Measurements from ENCODE around the gene ELAVL3. TPM values are rescaled to one million over a fixed set of nuclear protein-coding genes. Genes with fewer than 3 reads are reported as not detected.

ELAVL3 gene
- total RNA-seq, 4 donors from 2014 or later = not detected

DNA sequence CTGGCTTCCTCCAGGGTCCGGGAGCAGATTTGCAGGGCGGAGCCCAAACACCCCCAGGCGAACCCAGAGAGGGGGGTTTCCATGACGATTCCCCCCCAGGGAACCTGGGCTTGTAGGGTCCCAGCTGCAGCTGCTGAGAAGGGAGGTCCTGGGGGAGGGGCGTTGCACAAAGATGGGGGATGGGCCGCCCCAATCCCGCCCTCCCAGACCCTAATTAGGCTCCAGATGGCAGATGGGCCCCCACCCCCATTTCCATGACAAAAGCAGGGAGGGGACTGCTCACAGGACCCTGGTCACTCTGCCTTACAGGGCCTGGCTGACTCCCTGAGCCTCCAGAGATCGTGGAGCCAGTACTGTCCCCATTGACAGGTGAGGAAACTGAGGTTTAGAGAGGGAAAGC lies 15.2 kb downstream of the ELAVL3 start:
- no peaks in the 10 kb centered on the region for H3K4me1 ChIP-seq
- DNase-seq = no peak
- in situ Hi-C loops (cut with MboI; ENCODE audit: low sequenced_read_pairs in 4 of 4) = no loop called here
- H3K36me3 ChIP-seq = no peaks in the 10 kb centered on the region
- no peak for ATAC-seq
- no peak overlapping the region for H3K27ac ChIP-seq
- TF ChIP-seq, protein P1, sequence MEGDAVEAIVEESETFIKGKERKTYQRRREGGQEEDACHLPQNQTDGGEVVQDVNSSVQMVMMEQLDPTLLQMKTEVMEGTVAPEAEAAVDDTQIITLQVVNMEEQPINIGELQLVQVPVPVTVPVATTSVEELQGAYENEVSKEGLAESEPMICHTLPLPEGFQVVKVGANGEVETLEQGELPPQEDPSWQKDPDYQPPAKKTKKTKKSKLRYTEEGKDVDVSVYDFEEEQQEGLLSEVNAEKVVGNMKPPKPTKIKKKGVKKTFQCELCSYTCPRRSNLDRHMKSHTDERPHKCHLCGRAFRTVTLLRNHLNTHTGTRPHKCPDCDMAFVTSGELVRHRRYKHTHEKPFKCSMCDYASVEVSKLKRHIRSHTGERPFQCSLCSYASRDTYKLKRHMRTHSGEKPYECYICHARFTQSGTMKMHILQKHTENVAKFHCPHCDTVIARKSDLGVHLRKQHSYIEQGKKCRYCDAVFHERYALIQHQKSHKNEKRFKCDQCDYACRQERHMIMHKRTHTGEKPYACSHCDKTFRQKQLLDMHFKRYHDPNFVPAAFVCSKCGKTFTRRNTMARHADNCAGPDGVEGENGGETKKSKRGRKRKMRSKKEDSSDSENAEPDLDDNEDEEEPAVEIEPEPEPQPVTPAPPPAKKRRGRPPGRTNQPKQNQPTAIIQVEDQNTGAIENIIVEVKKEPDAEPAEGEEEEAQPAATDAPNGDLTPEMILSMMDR (IDR thresholded peaks at IDR 0.05 in 4 of 5, conservative IDR thresholded peaks at IDR 0.05 in 1 of 5) = no peak
- TF ChIP-seq POLR2A (IDR thresholded peaks at IDR 0.05) = no peak
- H3K4me3 ChIP-seq = no peak overlapping the region
- no peaks in the 10 kb centered on the region for H3K9me3 ChIP-seq
- intact Hi-C loops (cut with DNase I; ENCODE audit: low total_unique reads) = no loop called here
- peaks cover under 1 to 7% (median under 1%) of the 10 kb centered on the region in 3 donors for H3K27me3 ChIP-seq

- no peaks in the 10 kb centered on the region for H3K4me1 ChIP-seq
- in situ Hi-C loops (cut with MboI; ENCODE audit: low sequenced_read_pairs in 4 of 4) (no loop called here), intact Hi-C loops (cut with DNase I; ENCODE audit: low total_unique reads) (no loop called here)
- no peak overlapping the region for H3K27ac ChIP-seq
- no peak for DNase-seq
- ATAC-seq = no peak
- H3K27me3 ChIP-seq = peaks cover 3 to 10% (median 7%) of the 10 kb centered on the region in 3 donors
- no peaks in the 10 kb centered on the region for H3K9me3 ChIP-seq
- no peaks in the 10 kb centered on the region for H3K36me3 ChIP-seq
- no peak overlapping the region for H3K4me3 ChIP-seq
- no peak for TF ChIP-seq POLR2A (IDR thresholded peaks at IDR 0.05)
- TF ChIP-seq, protein P1 (IDR thresholded peaks at IDR 0.05 in 4 of 5, conservative IDR thresholded peaks at IDR 0.05 in 1 of 5) = no peak
Measured at GRCh38 chr19:11464333-11465265, 16.2 kb downstream of the ELAVL3 start.

DNA sequence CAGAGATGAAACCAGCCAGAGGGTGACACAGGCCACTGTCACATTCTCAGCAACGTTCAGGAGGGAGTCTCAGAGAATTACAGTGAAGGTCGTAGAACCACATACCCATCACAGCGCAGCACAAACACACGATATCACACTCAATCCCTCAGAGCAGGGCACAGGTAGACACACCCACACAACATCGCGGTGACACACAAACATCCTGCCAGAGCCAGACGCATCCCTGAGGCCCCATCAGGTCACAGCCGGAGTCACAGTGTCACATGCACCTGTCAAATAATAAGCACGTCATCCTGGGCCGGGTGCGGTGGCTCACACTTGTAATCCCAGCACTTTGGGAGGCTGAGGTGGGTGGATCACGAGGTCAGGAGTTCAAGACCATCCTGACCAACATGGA lies 17.5 kb downstream of the ELAVL3 start:
- in situ Hi-C loops (cut with MboI; ENCODE audit: low sequenced_read_pairs in 4 of 4) = no loop called here

GRCh38 chr19:11461453-11461852 lies 19.4 kb downstream of the ELAVL3 start:
- DNase-seq = no peak
- no peak overlapping the region for H3K4me3 ChIP-seq
- H3K4me1 ChIP-seq = no peaks in the 10 kb centered on the region
- in situ Hi-C loops (cut with MboI; ENCODE audit: low sequenced_read_pairs in 4 of 4) = no loop called here
- no peak for ATAC-seq
- no peaks in the 10 kb centered on the region for H3K36me3 ChIP-seq
- H3K9me3 ChIP-seq = no peaks in the 10 kb centered on the region
- H3K27me3 ChIP-seq = peaks cover 10 to 12% (median 10%) of the 10 kb centered on the region in 3 donors
- TF ChIP-seq, protein P1 (IDR thresholded peaks at IDR 0.05 in 4 of 5, conservative IDR thresholded peaks at IDR 0.05 in 1 of 5) = no peak
- no peak for TF ChIP-seq POLR2A (IDR thresholded peaks at IDR 0.05)
- H3K27ac ChIP-seq = no peak overlapping the region
- intact Hi-C loops (cut with DNase I; ENCODE audit: low total_unique reads) = no loop called here

More for the DNA sequence above, 17.5 kb downstream of the ELAVL3 start:
- Histone ChIP-seq H3K9me3 (no peaks in the 10 kb centered on the region), H3K27me3 (peaks cover 7 to 10% (median 9%) of the 10 kb centered on the region in 3 donors), H3K36me3 (no peaks in the 10 kb centered on the region), H3K4me3 (no peak overlapping the region), H3K4me1 (no peaks in the 10 kb centered on the region), H3K27ac (no peak overlapping the region)
- ATAC-seq (no peak), DNase-seq (no peak)
- TF ChIP-seq POLR2A (IDR thresholded peaks at IDR 0.05) = no peak
- TF ChIP-seq, protein P1 (IDR thresholded peaks at IDR 0.05 in 4 of 5, conservative IDR thresholded peaks at IDR 0.05 in 1 of 5) = no peak
- intact Hi-C loops (cut with DNase I; ENCODE audit: low total_unique reads) = no loop called here

Measured in gastrocnemius medialis (tissue), 4 donors.